H1 (cell line): ENCODE results near the gene PRRG1. TPM values are rescaled to one million over a fixed set of nuclear protein-coding genes. Genes with fewer than 3 reads are reported as not detected.

Experiments
- CTCF ChIA-PET: fragments of 300-600 bp; sonication (Branson Sonifier 250); formaldehyde crosslinking; loops from one replicate; lab custom pipeline; 2021; ENCODE audit not compliant: partially characterized antibody; lab: Charles Lee
- POLR2A ChIA-PET: fragments of 300-600 bp; sonication (Branson Sonifier 250); formaldehyde crosslinking; loops from one replicate; lab custom pipeline; 2021; ENCODE audit warnings: inconsistent platforms; ENCODE audit not compliant: partially characterized antibody; lab: Charles Lee
- DNase-seq, 2 experiments: peaks; one replicate each; pipeline versions ENCODE4 v3.0.0 to v3.0.0-alpha.2; 2010 to 2022; ENCODE audit warnings: low spot score in 2 of 2, low read depth in 1 of 2, mixed read lengths in 1 of 2
- FAIRE-seq: peaks from 2 replicates; lab custom pipeline; 2011; peaks lifted over from hg19 to GRCh38; lab: Jason Lieb, UNC
- H2AFZ ChIP-seq: 2 replicates; pipeline ENCODE4 v1.8.1; 2012; ENCODE audit warnings: low read length, inconsistent platforms
- H2AK5ac ChIP-seq: 2 replicates; pipeline ENCODE4 v1.6.1; 2013; ENCODE audit warnings: low read depth, low read length
- H2BK120ac ChIP-seq: replicated peaks from 2 replicates; pipeline ENCODE3; 2013; ENCODE audit warnings: low read depth, low read length, inconsistent platforms
- H2BK12ac ChIP-seq: 2 replicates; pipeline ENCODE4 v1.6.1; 2013; ENCODE audit warnings: low read depth, low read length
- H2BK15ac ChIP-seq: 2 replicates; pipeline ENCODE4 v1.6.1; 2013; ENCODE audit warnings: low read length
- H2BK20ac ChIP-seq: 2 replicates; pipeline ENCODE4 v1.6.1; 2013; ENCODE audit warnings: low read length
- H2BK5ac ChIP-seq: 2 replicates; pipeline ENCODE4 v1.6.1; 2013; ENCODE audit warnings: low read depth, low read length
- H3K14ac ChIP-seq: 2 replicates; pipeline ENCODE4 v1.6.1; 2013; ENCODE audit warnings: inconsistent platforms; ENCODE audit not compliant: insufficient read length
- H3K18ac ChIP-seq: 2 replicates; pipeline ENCODE4 v1.6.1; 2013; ENCODE audit warnings: low read length; ENCODE audit errors: extremely low read depth
- H3K23ac ChIP-seq: 2 replicates; pipeline ENCODE4 v1.6.1; 2013; ENCODE audit warnings: inconsistent platforms; ENCODE audit not compliant: insufficient read length
- H3K23me2 ChIP-seq: 2 replicates; pipeline ENCODE4 v1.6.1; 2013; ENCODE audit warnings: low read depth, low read length
- H3K27ac ChIP-seq: 2 replicates; pipeline ENCODE4 v1.6.1; 2011; ENCODE audit warnings: low read depth, low read length, inconsistent platforms
- H3K27me3 ChIP-seq, 4 experiments: replicated peaks in 1 of 4; 1 replicate in 1 of 4; 2 replicates in 3 of 4; pipeline versions ENCODE4 v1.6.1 to v1.8.1; 2011 to 2013; ENCODE audit warnings: low read length in 3 of 4, mild to moderate bottlenecking in 3 of 4, inconsistent platforms in 2 of 4, mixed read lengths in 2 of 4, moderate library complexity in 1 of 4; ENCODE audit not compliant: control insufficient read depth in 3 of 4, insufficient read depth in 3 of 4; ENCODE audit errors: extremely low read depth in 1 of 4
- H3K36me3 ChIP-seq, 4 experiments: 2 replicates each; pipeline versions ENCODE4 v1.6.1 to v1.8.1; 2011 to 2013; ENCODE audit warnings: mild to moderate bottlenecking in 4 of 4, low read length in 3 of 4, moderate library complexity in 2 of 4, control low read depth in 1 of 4, inconsistent platforms in 1 of 4; ENCODE audit not compliant: insufficient read depth in 4 of 4, control insufficient read depth in 2 of 4
- H3K4ac ChIP-seq: replicated peaks from 2 replicates; pipeline ENCODE3; 2013; ENCODE audit warnings: low read length, low read depth, mixed read lengths, inconsistent platforms; ENCODE audit not compliant: insufficient read length
- H3K4me1 ChIP-seq, 4 experiments: replicated peaks in 1 of 4; 1 replicate in 1 of 4; 2 replicates in 3 of 4; pipeline versions ENCODE4 v1.6.1 to v1.8.1; 2011 to 2013; ENCODE audit warnings: low read length in 3 of 4, inconsistent platforms in 2 of 4, mixed read lengths in 1 of 4; ENCODE audit not compliant: insufficient read depth in 4 of 4, control insufficient read depth in 3 of 4
- H3K4me2 ChIP-seq, 2 experiments: 2 replicates each; pipeline versions ENCODE4 v1.6.1 to v1.8.1; 2011 to 2013; ENCODE audit warnings: low read depth in 2 of 2, low read length in 2 of 2, control low read depth in 1 of 2, inconsistent platforms in 1 of 2, mild to moderate bottlenecking in 1 of 2; ENCODE audit not compliant: insufficient read depth in 1 of 2
- H3K4me3 ChIP-seq, 4 experiments: fragments of 200-600, 300-600 bp in 1 of 4; sonication (generic), shearing (Covaris generic), sonication (Bioruptor Twin) in 1 of 4; 2 replicates each; pipeline versions ENCODE4 v1.5.1 to v1.8.1; 2011 to 2016; ENCODE audit warnings: low read length in 4 of 4, low read depth in 3 of 4, control low read depth in 2 of 4, inconsistent platforms in 2 of 4, mild to moderate bottlenecking in 2 of 4, mixed read lengths in 1 of 4, moderate library complexity in 1 of 4; ENCODE audit not compliant: insufficient read depth in 2 of 4; ENCODE audit errors: extremely low read depth in 1 of 4
- H3K56ac ChIP-seq: replicated peaks from 2 replicates; pipeline ENCODE3; 2013; ENCODE audit warnings: low read depth, mild to moderate bottlenecking, mixed read lengths, low read length, inconsistent platforms; ENCODE audit not compliant: insufficient read length
- H3K79me1 ChIP-seq: 2 replicates; pipeline ENCODE4 v1.6.1; 2013; ENCODE audit warnings: low read depth, low read length, control low read depth
- H3K79me2 ChIP-seq, 2 experiments: 2 replicates each; pipeline versions ENCODE4 v1.6.1 to v1.8.1; 2012 to 2013; ENCODE audit warnings: low read length in 2 of 2, mild to moderate bottlenecking in 2 of 2, inconsistent platforms in 1 of 2; ENCODE audit not compliant: insufficient read depth in 2 of 2, control insufficient read depth in 1 of 2
- H3K9ac ChIP-seq, 4 experiments: replicated peaks in 1 of 4; 1 replicate in 1 of 4; 2 replicates in 3 of 4; pipeline versions ENCODE4 v1.6.1 to v1.8.1; 2011 to 2013; ENCODE audit warnings: low read depth in 3 of 4, low read length in 3 of 4, control low read depth in 2 of 4, mild to moderate bottlenecking in 2 of 4, moderate library complexity in 2 of 4, inconsistent platforms in 1 of 4; ENCODE audit errors: extremely low read depth in 1 of 4
- H3K9me3 ChIP-seq, 2 experiments: 2 replicates each; pipeline versions ENCODE4 v1.6.1 to v1.8.1; 2012 to 2013; ENCODE audit warnings: mild to moderate bottlenecking in 2 of 2, moderate library complexity in 2 of 2, control low read depth in 1 of 2, inconsistent platforms in 1 of 2, low read depth in 1 of 2, low read length in 1 of 2, mixed read lengths in 1 of 2; ENCODE audit not compliant: insufficient read depth in 2 of 2
- H4K20me1 ChIP-seq, 2 experiments: replicated peaks in 1 of 2; 2 replicates each; pipeline versions ENCODE3 to v1.8.1; 2011 to 2013; ENCODE audit warnings: inconsistent platforms in 2 of 2, low read length in 2 of 2, mild to moderate bottlenecking in 1 of 2; ENCODE audit not compliant: insufficient read depth in 2 of 2, control insufficient read depth in 1 of 2
- H4K5ac ChIP-seq: 2 replicates; pipeline ENCODE4 v1.6.1; 2013; ENCODE audit warnings: low read length, low read depth, mixed read lengths, inconsistent platforms; ENCODE audit not compliant: insufficient read length
- H4K8ac ChIP-seq: 2 replicates; pipeline ENCODE4 v1.8.0; 2013; ENCODE audit warnings: mild to moderate bottlenecking, moderate library complexity, low read length, inconsistent platforms; ENCODE audit not compliant: insufficient read depth; ENCODE audit errors: extremely low read depth
- H4K91ac ChIP-seq: replicated peaks from 2 replicates; pipeline ENCODE3; 2013; ENCODE audit warnings: low read length, mixed read lengths, inconsistent platforms; ENCODE audit not compliant: insufficient read length
- BRCA1 ChIP-seq: IDR thresholded peaks from 2 replicates; pipeline ENCODE4 v1.6.1; 2012; ENCODE audit warnings: low read depth, low read length, improper control_type of control experiment
- CEBPB ChIP-seq: IDR thresholded peaks from 2 replicates; pipeline ENCODE4 v1.6.1; 2012; ENCODE audit warnings: low read depth, low read length
- CREB1 ChIP-seq: IDR thresholded peaks from 2 replicates; pipeline ENCODE4 v1.6.1; 2012; ENCODE audit warnings: inconsistent platforms
- CTBP2 ChIP-seq: IDR thresholded peaks from 2 replicates; pipeline ENCODE4 v1.7.0; 2011; ENCODE audit warnings: borderline replicate concordance, mild to moderate bottlenecking, moderate library complexity, mixed read lengths, low read length; ENCODE audit not compliant: insufficient read depth, insufficient read length
- EZH2 ChIP-seq: fragments of 200-600 bp; sonication (generic); IDR thresholded peaks from 2 replicates; pipeline ENCODE4 v1.7.1; 2012; ENCODE audit warnings: low read depth, mild to moderate bottlenecking, moderate library complexity, low read length, inconsistent platforms; ENCODE audit not compliant: severe bottlenecking
- FOSL1 ChIP-seq: IDR thresholded peaks from 2 replicates; pipeline ENCODE4 v1.6.1; 2011; ENCODE audit warnings: mild to moderate bottlenecking, low read depth, low read length, moderate library complexity; ENCODE audit not compliant: insufficient read depth
- GTF2F1 ChIP-seq: IDR thresholded peaks from 2 replicates; pipeline ENCODE4 v1.6.1; 2012; ENCODE audit warnings: low read depth, low read length, improper control_type of control experiment, borderline replicate concordance
- POLR2AphosphoS5 ChIP-seq: IDR thresholded peaks from 2 replicates; pipeline ENCODE4 v1.6.1; 2011; ENCODE audit warnings: low read depth, low read length
- RNF2 ChIP-seq: fragments of 200-900, 300-1000 bp; sonication (generic); IDR thresholded peaks from 2 replicates; pipeline ENCODE4 v1.7.1; 2016; ENCODE audit warnings: borderline replicate concordance, low read depth, mild to moderate bottlenecking, antibody characterized with exemption, low read length; ENCODE audit not compliant: poor library complexity, severe bottlenecking; ENCODE audit errors: missing control alignments
- SIN3A ChIP-seq, 2 experiments: IDR thresholded peaks in 1 of 2; conservative IDR thresholded peaks in 1 of 2; 2 replicates each; pipeline ENCODE4 v1.6.1; 2011 to 2012; ENCODE audit warnings: low read length in 2 of 2, improper control_type of control experiment in 1 of 2, low read depth in 1 of 2, mild to moderate bottlenecking in 1 of 2
- SP4 ChIP-seq: IDR thresholded peaks from 2 replicates; pipeline ENCODE4 v1.6.1; 2012; ENCODE audit warnings: low read length, inconsistent platforms
- SRF ChIP-seq: IDR thresholded peaks from 2 replicates; pipeline ENCODE4 v1.6.1; 2011; ENCODE audit warnings: mild to moderate bottlenecking, low read depth, low read length, moderate library complexity
- TAF7 ChIP-seq: optimal IDR thresholded peaks from 2 replicates; pipeline ENCODE3; 2011; ENCODE audit warnings: low read depth, mild to moderate bottlenecking, inconsistent platforms, low read length, moderate library complexity, borderline replicate concordance
- TEAD4 ChIP-seq: IDR thresholded peaks from 2 replicates; pipeline ENCODE4 v1.6.1; 2012; ENCODE audit warnings: low read depth, low read length, inconsistent platforms, mixed read lengths
- polyA plus RNA-seq, 7 experiments: library from polyadenylated mRNA; depleted of rRNA in 3 of 7; stranded (reverse) in 5 of 7; unstranded in 2 of 7; fragments of >200 nt in 5 of 7; fragments of 200-250 nt in 2 of 7; gene quantifications; 1 replicate in 5 of 7; 2 replicates in 1 of 7; 4 replicates in 1 of 7; pipeline versions ENCODE4 v1.2.1 to v1.2.3, GENCODE V29; 2011 to 2013; ENCODE audit warnings: missing spikeins in 2 of 7, mixed read lengths in 2 of 7
- total RNA-seq: library from RNA; stranded (reverse); fragmentation: NEBNext Ultra II Directional; extraction: Animal tissue kit (Norgen Biotek cat#: 25700); gene quantifications from 2 replicates; pipeline ENCODE4 v1.2.1, GENCODE V29; 2021
- TF ChIP-seq, protein P1 (sequence below): IDR thresholded peaks from 2 replicates; pipeline ENCODE4 v1.6.1; 2011; ENCODE audit warnings: low read depth, mild to moderate bottlenecking, low read length; ENCODE audit not compliant: insufficient read depth

The PRRG1 gene
- total and polyA plus RNA-seq, 2 of the 8 experiments (the other 6 are each of a cell fraction or from before 2014, with no cell fraction given), result 10.2 to 10.5 TPM

DNA sequence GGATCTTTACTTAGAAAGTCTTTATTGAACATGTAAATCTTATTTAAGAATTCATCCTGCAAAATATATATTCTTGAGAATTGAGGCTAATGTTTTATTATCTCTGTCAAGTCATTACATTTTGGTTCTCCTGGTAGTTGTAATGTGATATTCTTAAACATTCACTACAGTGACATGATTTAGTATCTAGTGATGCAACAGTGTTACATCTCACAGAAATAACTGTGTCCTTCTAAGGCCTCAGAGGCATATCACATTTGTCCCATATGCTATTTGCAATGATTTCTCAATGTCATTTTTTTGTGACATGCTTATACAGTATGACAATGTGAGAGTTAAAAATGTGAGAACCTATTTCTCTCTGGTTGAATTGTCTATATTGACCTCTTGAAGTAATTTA lies 34.1 kb downstream of the PRRG1 start:
- no peak overlapping the region for H3K9ac ChIP-seq
- H3K36me3 ChIP-seq, result no peaks in the 10 kb centered on the region; a peak in 1 of 8 replicates
- H4K91ac ChIP-seq, result no peak overlapping the region
- H3K27me3 ChIP-seq, result no peaks in the 10 kb centered on the region
- no peak overlapping the region for H3K4me3 ChIP-seq
- H3K4me1 ChIP-seq, result no peaks in the 10 kb centered on the region
- no peak overlapping the region for H2BK12ac ChIP-seq
- no peak overlapping the region for H3K18ac ChIP-seq
- H3K23me2 ChIP-seq, result no peaks in the 10 kb centered on the region
- H2BK15ac ChIP-seq, result no peak overlapping the region
- H3K23ac ChIP-seq, result no peak overlapping the region
- H4K20me1 ChIP-seq, result no peaks in the 10 kb centered on the region
- no peak overlapping the region for H3K4me2 ChIP-seq
- H3K79me1 ChIP-seq, result no peaks in the 10 kb centered on the region
- H3K27ac ChIP-seq, result no peak overlapping the region
- no peak overlapping the region for H2AFZ ChIP-seq
- H3K9me3 ChIP-seq, result peaks cover under 1 to 3% of the 10 kb centered on the region in 2 experiments; a peak in 2 of 4 replicates
- H3K14ac ChIP-seq, result no peak overlapping the region
- no peak overlapping the region for H3K4ac ChIP-seq
- no peak overlapping the region for H3K56ac ChIP-seq
- H4K5ac ChIP-seq, result no peak overlapping the region
- CTCF ChIA-PET, result no interaction called here
- FAIRE-seq (no peak), DNase-seq (no peak)
- no peak overlapping the region for H4K8ac ChIP-seq
- H2BK5ac ChIP-seq, result no peak overlapping the region
- POLR2A ChIA-PET, result no interaction called here
- no peak overlapping the region for H2BK120ac ChIP-seq
- H3K79me2 ChIP-seq, result peaks cover 0 to 9% of the 10 kb centered on the region in 2 experiments; a peak in 2 of 4 replicates
- H2AK5ac ChIP-seq, result no peak overlapping the region
- H2BK20ac ChIP-seq, result no peak overlapping the region
- TF ChIP-seq POLR2AphosphoS5 (no peak), BRCA1 (no peak), RNF2 (no peak), SP4 (no peak), SIN3A (conservative IDR thresholded peaks at IDR 0.05 in 1 of 2, IDR thresholded peaks at IDR 0.05 in 1 of 2; ENCODE audit: low read depth in 1 of 2, low read length in 2 of 2) (no peak), CREB1 (no peak), CEBPB (no peak), FOSL1 (no peak), TEAD4 (no peak), GTF2F1 (no peak), EZH2 (no peak), SRF (no peak), TAF7 (no peak), CTBP2 (no peak)
- TF ChIP-seq, protein P1, sequence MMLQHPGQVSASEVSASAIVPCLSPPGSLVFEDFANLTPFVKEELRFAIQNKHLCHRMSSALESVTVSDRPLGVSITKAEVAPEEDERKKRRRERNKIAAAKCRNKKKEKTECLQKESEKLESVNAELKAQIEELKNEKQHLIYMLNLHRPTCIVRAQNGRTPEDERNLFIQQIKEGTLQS, result no peak
